Central memory CD8-positive, alpha-beta T cell (primary cell): ENCODE measurements around the gene SETD6.

ENCODE experiments used
- ATAC-seq: fragments of 150-1000 bp; cut with Tn5 transposase; replicated peaks from 2 replicates; pipeline ENCODE4 v1.10.0; 2022; ENCODE audit warnings: mild to moderate bottlenecking, moderate FRiP score, moderate number of reproducible peaks; ENCODE audit not compliant: poor library complexity, severe bottlenecking; ENCODE audit errors: extremely low read depth
- DNase-seq, 2 donors: peaks; one replicate each; pipeline ENCODE4 v3.0.0; 2021; ENCODE audit warnings: low spot score in 2 of 2
- H3K27ac Mint-ChIP-seq: one replicate; pipeline ENCODE4 v1.8.0; 2022; ENCODE audit warnings: low read depth, mild to moderate bottlenecking, moderate library complexity, mixed read lengths
- H3K27me3 Mint-ChIP-seq: one replicate; pipeline ENCODE4 v1.8.0; 2022; ENCODE audit warnings: mixed read lengths
- H3K36me3 Mint-ChIP-seq: one replicate; pipeline ENCODE4 v1.8.0; 2022; ENCODE audit warnings: mild to moderate bottlenecking, moderate library complexity, mixed read lengths; ENCODE audit not compliant: insufficient read depth
- H3K4me1 Mint-ChIP-seq: one replicate; pipeline ENCODE4 v1.8.0; 2022; ENCODE audit warnings: mixed read lengths
- H3K4me3 Mint-ChIP-seq: one replicate; pipeline ENCODE4 v1.8.0; 2022; ENCODE audit warnings: mild to moderate bottlenecking, moderate library complexity, mixed read lengths
- H3K9me3 Mint-ChIP-seq: one replicate; pipeline ENCODE4 v1.8.0; 2022; ENCODE audit warnings: mixed read lengths

The SETD6 gene

GRCh38 chr16:58507195-58507962, 7.9 kb upstream of the SETD6 start:
- no peak overlapping the region for H3K4me3 Mint-ChIP-seq
- H3K9me3 Mint-ChIP-seq = no peaks in the 10 kb centered on the region
- H3K36me3 Mint-ChIP-seq = peaks cover 3% of the 10 kb centered on the region
- H3K27ac Mint-ChIP-seq = no peak overlapping the region
- peaks cover 13% of the 10 kb centered on the region for H3K27me3 Mint-ChIP-seq
- no peak for ATAC-seq
- peaks cover 7% of the 10 kb centered on the region for H3K4me1 Mint-ChIP-seq
- no peak for DNase-seq

GRCh38 chr16:58507963-58508670, 7.2 kb upstream of the SETD6 start:
- Mint-ChIP-seq H3K27ac (no peak overlapping the region), H3K4me1 (peaks cover 7% of the 10 kb centered on the region), H3K4me3 (no peak overlapping the region), H3K9me3 (no peaks in the 10 kb centered on the region), H3K27me3 (peaks cover 6% of the 10 kb centered on the region), H3K36me3 (peaks cover 1% of the 10 kb centered on the region)
- ATAC-seq (no peak), DNase-seq (no peak)

- H3K27ac Mint-ChIP-seq = no peak overlapping the region
- peaks cover 7% of the 10 kb centered on the region for H3K4me1 Mint-ChIP-seq
- no peaks in the 10 kb centered on the region for H3K9me3 Mint-ChIP-seq
- H3K4me3 Mint-ChIP-seq = no peak overlapping the region
- H3K36me3 Mint-ChIP-seq = peaks cover 1% of the 10 kb centered on the region
- DNase-seq (no peak), ATAC-seq (no peak)
- no peaks in the 10 kb centered on the region for H3K27me3 Mint-ChIP-seq
These were observed 6.6 kb upstream of the SETD6 start for GRCh38 chr16:58508671-58509251.

GRCh38 chr16:58509256-58510096, 5.8 kb upstream of the SETD6 start:
- Mint-ChIP-seq H3K27ac (no peak overlapping the region), H3K4me3 (no peak overlapping the region), H3K27me3 (no peaks in the 10 kb centered on the region), H3K9me3 (no peaks in the 10 kb centered on the region), H3K36me3 (peaks cover 1% of the 10 kb centered on the region), H3K4me1 (peaks cover 7% of the 10 kb centered on the region)
- DNase-seq (no peak), ATAC-seq (no peak)

GRCh38 chr16:58510097-58510775, 5.1 kb upstream of the SETD6 start:
- peaks cover 14% of the 10 kb centered on the region for H3K4me1 Mint-ChIP-seq
- no peak overlapping the region for H3K27ac Mint-ChIP-seq
- no peak overlapping the region for H3K4me3 Mint-ChIP-seq
- H3K27me3 Mint-ChIP-seq = no peaks in the 10 kb centered on the region
- DNase-seq (no peak), ATAC-seq (no peak)
- no peaks in the 10 kb centered on the region for H3K9me3 Mint-ChIP-seq
- H3K36me3 Mint-ChIP-seq = peaks cover 2% of the 10 kb centered on the region

GRCh38 chr16:58510776-58511628, 4.3 kb upstream of the SETD6 start:
- Mint-ChIP-seq H3K36me3 (peaks cover 3% of the 10 kb centered on the region), H3K4me3 (no peak overlapping the region), H3K27me3 (no peaks in the 10 kb centered on the region), H3K27ac (no peak overlapping the region), H3K9me3 (no peaks in the 10 kb centered on the region), H3K4me1 (peaks cover 15% of the 10 kb centered on the region)
- DNase-seq = no peak
- ATAC-seq = no peak

- H3K9me3 Mint-ChIP-seq = no peaks in the 10 kb centered on the region
- peaks cover 26% of the 10 kb centered on the region for H3K4me1 Mint-ChIP-seq
- ATAC-seq (no peak), DNase-seq (peak; percentile 62 to 75)
- H3K4me3 Mint-ChIP-seq = no peak overlapping the region
- peaks cover 6% of the 10 kb centered on the region for H3K36me3 Mint-ChIP-seq
- H3K27ac Mint-ChIP-seq = no peak overlapping the region
- no peaks in the 10 kb centered on the region for H3K27me3 Mint-ChIP-seq
These were observed 3.1 kb upstream of the SETD6 start for GRCh38 chr16:58511933-58512815.

GRCh38 chr16:58513874-58514273, 1.4 kb upstream of the SETD6 start:
- DNase-seq = no peak
- ATAC-seq = no peak
- Mint-ChIP-seq H3K9me3 (no peaks in the 10 kb centered on the region), H3K36me3 (peaks cover 17% of the 10 kb centered on the region), H3K27ac (no peak overlapping the region), H3K4me1 (peaks cover 26% of the 10 kb centered on the region), H3K27me3 (no peaks in the 10 kb centered on the region), H3K4me3 (no peak overlapping the region)

- H3K9me3 Mint-ChIP-seq = no peaks in the 10 kb centered on the region
- ATAC-seq (peak; percentile 69), DNase-seq (no peak)
- peaks cover 26% of the 10 kb centered on the region for H3K4me1 Mint-ChIP-seq
- peak overlapping the region; percentile 85 for H3K27ac Mint-ChIP-seq
- peaks cover 34% of the 10 kb centered on the region for H3K36me3 Mint-ChIP-seq
- peak overlapping the region; percentile 85 for H3K4me3 Mint-ChIP-seq
- H3K27me3 Mint-ChIP-seq = no peaks in the 10 kb centered on the region
These were observed 802 bp downstream of the SETD6 start for GRCh38 chr16:58515871-58516767.

- Mint-ChIP-seq H3K9me3 (no peaks in the 10 kb centered on the region), H3K27me3 (no peaks in the 10 kb centered on the region), H3K36me3 (peaks cover 41% of the 10 kb centered on the region), H3K4me3 (peak overlapping the region; percentile 85), H3K27ac (no peak overlapping the region), H3K4me1 (peaks cover 23% of the 10 kb centered on the region)
- DNase-seq = no peak
- ATAC-seq = no peak
These were observed 1.4 kb downstream of the SETD6 start for GRCh38 chr16:58516768-58517107.
